Motor neuron (in vitro differentiated cells): Measurements from ENCODE around the gene YPEL2. TPM values are rescaled to one million over a fixed set of nuclear protein-coding genes. Genes with fewer than 3 reads are reported as not detected.
"Not testable (repeated sequence)": the region's sequence is repeated elsewhere in the genome, so short reads cannot be mapped to it uniquely, and the experiment has no call there.

Experiments
- ATAC-seq, 8 experiments: fragments of 200-7000 bp; cut with Tn5 transposase; replicated peaks in 6 of 8; 2 replicates each; pipeline ENCODE4 v1.8.0; 2021; ENCODE audit warnings: mild to moderate bottlenecking in 8 of 8, moderate library complexity in 8 of 8
- H3K27ac ChIP-seq, 2 donors: fragments of 250-450 bp; sonication (Bioruptor Pico); 2 replicates each; pipeline ENCODE4 v1.9.0; 2021; ENCODE audit warnings: antibody characterized with exemption in 2 of 2, mild to moderate bottlenecking in 2 of 2, moderate library complexity in 1 of 2
- H3K4me1 ChIP-seq, 2 donors: fragments of 250-450 bp; sonication (Bioruptor Pico); replicated peaks in 1 of 2; 2 replicates each; pipeline ENCODE4 v1.6.1; 2021; ENCODE audit warnings: antibody characterized with exemption in 2 of 2, mild to moderate bottlenecking in 2 of 2, moderate library complexity in 1 of 2
- H3K4me3 ChIP-seq, 5 donors: fragments of 250-450 bp; sonication (Bioruptor Pico); 2 replicates each; pipeline ENCODE4 v1.9.0; 2021; ENCODE audit warnings: antibody characterized with exemption in 5 of 5, mild to moderate bottlenecking in 5 of 5, moderate library complexity in 4 of 5
- WGBS, 10 experiments: fragments of 450-650 bp; shearing (Covaris generic); methylation state at CpG; one replicate each; pipeline ENCODE4 v1.0.0; 2022; 5-methylcytosine and 5-hydroxymethylcytosine counted together
- in situ Hi-C, 9 experiments: fragments of 400-800 bp; cut with MboI; loops; one replicate each; pipeline ENCODE4 v1.15.0; 2021; ENCODE audit warnings: low sequenced_read_pairs in 9 of 9, low pct_unique_long_range_greater_than_20kb in 2 of 9; ENCODE audit not compliant: unreplicated experiment in 9 of 9
- total RNA-seq, 8 experiments: library from RNA; unstranded; fragments of 300-600 nt; gene quantifications; 2 replicates each; pipeline versions ENCODE4 v1.2.3 to v1.2.4, GENCODE V29; 2022

YPEL2 gene
- 10 to 100 TPM in 2 of 8 experiments, 1 to 10 TPM in 6; 2.6 to 14.0 (median 5.2) TPM for total RNA-seq

GRCh38 chr17:59331129-59331928, at the start of gene YPEL2:
Gene YPEL2, plus strand, starts transcription at chr17:59331655. Its CDS starts 21,755 bp downstream, at chr17:59353410.
- WGBS, 10 experiments: 0 to 33% (median 1%) methylated on average over 1 to 29 of the region's 71 CpGs; no CpG with 5 or more reads in 6 of the 10 experiments
- ATAC-seq: peak; percentile 64 to 99 (median 98)
- in situ Hi-C loops: no loop called here
- H3K4me1 ChIP-seq: peaks cover 12 to 22% of the 10 kb centered on the region in 2 donors
- peak within 1 kb of the TSS; percentile 71 to 88 (median 77) for H3K4me3 ChIP-seq
- no peak within 1 kb of the TSS for H3K27ac ChIP-seq

- H3K4me3 ChIP-seq: no peak overlapping the region
- no peak overlapping the region for H3K27ac ChIP-seq
- in situ Hi-C loops: no loop called here
- no peaks in the 10 kb centered on the region for H3K4me1 ChIP-seq
- peak in 1 of 8 experiments; percentile 38 for ATAC-seq
- WGBS, 10 experiments: 39 to 100% (median 92%) methylated on average over 1 to 2 of the region's 4 CpGs; no CpG with 5 or more reads in 6 of the 10 experiments
These were observed 47.1 kb upstream of the YPEL2 start for GRCh38 chr17:59284317-59284716.

GRCh38 chr17:59287452-59287851, 44.0 kb upstream of the YPEL2 start:
- in situ Hi-C loops: no loop called here
- peaks cover 0 to 6% of the 10 kb centered on the region in 2 donors for H3K4me1 ChIP-seq
- no peak overlapping the region for H3K27ac ChIP-seq
- H3K4me3 ChIP-seq: no peak overlapping the region
- ATAC-seq: peak in 2 of 8 experiments; percentile 37 to 40
- 0 to 100% (median 75%) methylated on average over 1 of the region's 1 CpG; no CpG with 5 or more reads in 5 of the 10 experiments for WGBS, 10 experiments

- in situ Hi-C loops: no loop called here
- no peak for ATAC-seq
- Histone ChIP-seq H3K27ac (no peak overlapping the region), H3K4me1 (peaks cover 0 to 6% of the 10 kb centered on the region in 2 donors), H3K4me3 (no peak overlapping the region)
- 24 to 100% (median 91%) methylated on average over 1 to 3 of the region's 3 CpGs; no CpG with 5 or more reads in 4 of the 10 experiments for WGBS, 10 experiments
These were observed 43.6 kb upstream of the YPEL2 start for GRCh38 chr17:59287891-59288290.

GRCh38 chr17:59289981-59290301, 41.5 kb upstream of the YPEL2 start:
- no peak overlapping the region for H3K4me3 ChIP-seq
- in situ Hi-C loops: no loop called here

GRCh38 chr17:59290302-59290998, 41.0 kb upstream of the YPEL2 start:
- H3K27ac ChIP-seq, in situ Hi-C loops, H3K4me1 ChIP-seq, H3K4me3 ChIP-seq: not testable (repeated sequence)
- 23 to 86% (median 50%) methylated on average over 1 to 11 of the region's 12 CpGs; no CpG with 5 or more reads in 1 of the 10 experiments for WGBS, 10 experiments
- ATAC-seq: peak in 1 of 8 experiments; percentile 26

More at GRCh38 chr17:59289981-59290301, 41.5 kb upstream of the YPEL2 start:
- ATAC-seq: no peak
- 47 to 93% (median 56%) methylated on average over 1 to 3 of the region's 3 CpGs; no CpG with 5 or more reads in 5 of the 10 experiments for WGBS, 10 experiments
- H3K27ac ChIP-seq: no peak overlapping the region
- H3K4me1 ChIP-seq: peaks cover 0 to 6% of the 10 kb centered on the region in 2 donors

- Histone ChIP-seq H3K4me3 (no peak overlapping the region), H3K27ac (no peak overlapping the region), H3K4me1 (peaks cover 0 to 6% of the 10 kb centered on the region in 2 donors)
- in situ Hi-C loops: no loop called here
- ATAC-seq: no peak
- WGBS, 10 experiments: 20 to 100% (median 83%) methylated on average over 1 of the region's 1 CpG; no CpG with 5 or more reads in 5 of the 10 experiments
These were observed 39.3 kb upstream of the YPEL2 start for GRCh38 chr17:59292174-59292523.

GRCh38 chr17:59296190-59296589, 35.3 kb upstream of the YPEL2 start:
- 53 to 100% (median 100%) methylated on average over 1 to 2 of the region's 2 CpGs; no CpG with 5 or more reads in 2 of the 10 experiments for WGBS, 10 experiments
- no peak overlapping the region for H3K27ac ChIP-seq
- in situ Hi-C loops: no loop called here
- no peaks in the 10 kb centered on the region for H3K4me1 ChIP-seq
- no peak overlapping the region for H3K4me3 ChIP-seq
- ATAC-seq: no peak

GRCh38 chr17:59298521-59298920, 32.9 kb upstream of the YPEL2 start:
- no peaks in the 10 kb centered on the region for H3K4me1 ChIP-seq
- no peak overlapping the region for H3K4me3 ChIP-seq
- in situ Hi-C loops: no loop called here
- H3K27ac ChIP-seq: no peak overlapping the region
- ATAC-seq: no peak
- WGBS, 10 experiments: 0 to 71% (median 45%) methylated on average over 2 of the region's 2 CpGs; no CpG with 5 or more reads in 2 of the 10 experiments

- Histone ChIP-seq H3K27ac (no peak overlapping the region), H3K4me3 (no peak overlapping the region), H3K4me1 (no peaks in the 10 kb centered on the region)
- in situ Hi-C loops: loop anchor here in 6 of 9 experiments (25.0 kb wide), 2 partner anchors 138 to 263 kb away; partner anchors contain the start of gene DHX40 (in 2 of the 6)
- WGBS, 10 experiments: 66 to 100% (median 80%) methylated on average over 1 to 2 of the region's 2 CpGs; no CpG with 5 or more reads in 7 of the 10 experiments
- no peak for ATAC-seq
These were observed 31.9 kb upstream of the YPEL2 start for GRCh38 chr17:59299400-59300092.

GRCh38 chr17:59300941-59301340, 30.5 kb upstream of the YPEL2 start:
- Histone ChIP-seq H3K4me3 (no peak overlapping the region), H3K27ac (no peak overlapping the region), H3K4me1 (no peaks in the 10 kb centered on the region)
- ATAC-seq: no peak
- in situ Hi-C loops: loop anchor here in 6 of 9 experiments (25.0 kb wide), 2 partner anchors 136 to 261 kb away; partner anchors contain the start of gene DHX40 (in 2 of the 6)
- 51 to 100% (median 90%) methylated on average over 2 to 5 of the region's 5 CpGs for WGBS, 10 experiments

GRCh38 chr17:59304811-59305210, 26.6 kb upstream of the YPEL2 start:
- Histone ChIP-seq H3K4me3 (no peak overlapping the region), H3K27ac (no peak overlapping the region), H3K4me1 (no peaks in the 10 kb centered on the region)
- no peak for ATAC-seq
- 50 to 100% (median 83%) methylated on average over 1 to 2 of the region's 2 CpGs; no CpG with 5 or more reads in 4 of the 10 experiments for WGBS, 10 experiments
- in situ Hi-C loops: loop anchor here in 6 of 9 experiments (25.0 kb wide), 2 partner anchors 132 to 257 kb away; partner anchors contain the start of gene DHX40 (in 2 of the 6)
